CD14-positive monocyte (primary cell): ENCODE results near the gene POT1. TPM values are rescaled to one million over a fixed set of nuclear protein-coding genes. Genes with fewer than 3 reads are reported as not detected.

ENCODE experiments used
- DNase-seq, 3 donors: peaks; one replicate each; pipeline ENCODE4 v3.0.0-alpha.2; 2011 to 2022
- H2AFZ ChIP-seq: 2 replicates; pipeline ENCODE4 v1.6.0; 2012; ENCODE audit warnings: mild to moderate bottlenecking, low read depth, low read length, inconsistent platforms; ENCODE audit not compliant: insufficient read depth, poor library complexity, severe bottlenecking
- H3K27ac ChIP-seq, 2 donors: 1 replicate in 1 of 2; 2 replicates in 1 of 2; pipeline ENCODE4 v1.5.1; 2012 to 2013; ENCODE audit warnings: low read length in 2 of 2, control low read depth in 1 of 2, inconsistent platforms in 1 of 2, low read depth in 1 of 2, mild to moderate bottlenecking in 1 of 2
- H3K27me3 ChIP-seq, 2 donors: one replicate each; pipeline versions ENCODE4 v1.6.0 to v1.6.1; 2011 to 2013; ENCODE audit warnings: low read length in 2 of 2; ENCODE audit not compliant: control insufficient read depth in 2 of 2, insufficient read depth in 2 of 2
- H3K36me3 ChIP-seq, 2 donors: replicated peaks in 1 of 2; 1 replicate in 1 of 2; 2 replicates in 1 of 2; pipeline versions ENCODE4 v1.5.1 to v1.6.1; 2012 to 2013; ENCODE audit warnings: low read length in 2 of 2, control low read depth in 1 of 2, inconsistent platforms in 1 of 2, mild to moderate bottlenecking in 1 of 2; ENCODE audit not compliant: insufficient read depth in 2 of 2, control insufficient read depth in 1 of 2
- H3K4me1 ChIP-seq, 2 donors: 1 replicate in 1 of 2; 2 replicates in 1 of 2; pipeline versions ENCODE4 v1.5.1 to v1.6.1; 2012 to 2013; ENCODE audit warnings: low read length in 2 of 2, control low read depth in 1 of 2, inconsistent platforms in 1 of 2, mild to moderate bottlenecking in 1 of 2, moderate library complexity in 1 of 2; ENCODE audit not compliant: insufficient read depth in 2 of 2, control insufficient read depth in 1 of 2
- H3K4me2 ChIP-seq: replicated peaks from 2 replicates; pipeline ENCODE3; 2012; ENCODE audit warnings: low read length, moderate library complexity, mild to moderate bottlenecking; ENCODE audit not compliant: poor library complexity, severe bottlenecking; ENCODE audit errors: extremely low read depth
- H3K4me3 ChIP-seq, 3 experiments: fragments of 200-600 bp in 1 of 3; sonication (generic) in 1 of 3; replicated peaks in 1 of 3; 1 replicate in 2 of 3; 2 replicates in 1 of 3; pipeline ENCODE4 v1.5.1; 2011 to 2013; ENCODE audit warnings: low read length in 3 of 3, mild to moderate bottlenecking in 3 of 3, control low read depth in 2 of 3, low read depth in 2 of 3, inconsistent platforms in 1 of 3, moderate library complexity in 1 of 3
- H3K79me2 ChIP-seq: 2 replicates; pipeline ENCODE4 v1.6.0; 2012; ENCODE audit warnings: mild to moderate bottlenecking, control low read depth, inconsistent platforms, low read length, moderate library complexity; ENCODE audit not compliant: insufficient read depth
- H3K9ac ChIP-seq: 2 replicates; pipeline ENCODE4 v1.6.0; 2017; ENCODE audit warnings: low read length, mild to moderate bottlenecking; ENCODE audit not compliant: insufficient read depth, poor library complexity, severe bottlenecking
- H3K9me3 ChIP-seq, 2 donors: replicated peaks in 1 of 2; 1 replicate in 1 of 2; 2 replicates in 1 of 2; pipeline versions ENCODE4 v1.5.1 to v1.6.1; 2012 to 2013; ENCODE audit warnings: low read length in 2 of 2, control low read depth in 1 of 2; ENCODE audit not compliant: control insufficient read depth in 1 of 2, insufficient read depth in 1 of 2
- H4K20me1 ChIP-seq: 2 replicates; pipeline ENCODE4 v1.6.0; 2012; ENCODE audit warnings: mild to moderate bottlenecking, low read length, control low read depth, moderate library complexity; ENCODE audit not compliant: insufficient read depth
- H3K27ac Mint-ChIP-seq, 7 donors: one replicate each; pipeline ENCODE4 v1.8.0; 2020; ENCODE audit warnings: mild to moderate bottlenecking in 7 of 7, mixed read lengths in 7 of 7, moderate library complexity in 6 of 7, inconsistent platforms in 2 of 7
- H3K27me3 Mint-ChIP-seq, 3 donors: one replicate each; pipeline ENCODE4 v1.8.0; 2021 to 2022; ENCODE audit warnings: low read depth in 3 of 3, mild to moderate bottlenecking in 3 of 3, mixed read lengths in 3 of 3, moderate library complexity in 3 of 3, inconsistent platforms in 1 of 3
- H3K36me3 Mint-ChIP-seq, 2 donors: one replicate each; pipeline ENCODE4 v1.8.0; 2020; ENCODE audit warnings: mixed read lengths in 2 of 2, inconsistent platforms in 1 of 2, mild to moderate bottlenecking in 1 of 2
- H3K4me1 Mint-ChIP-seq: one replicate; pipeline ENCODE4 v1.8.0; 2020; ENCODE audit warnings: mild to moderate bottlenecking, mixed read lengths
- H3K4me3 Mint-ChIP-seq, 2 donors: one replicate each; pipeline ENCODE4 v1.8.0; 2020; ENCODE audit warnings: mild to moderate bottlenecking in 2 of 2, mixed read lengths in 2 of 2, moderate library complexity in 1 of 2
- H3K9me3 Mint-ChIP-seq, 7 donors: one replicate each; pipeline ENCODE4 v1.8.0; 2020 to 2022; ENCODE audit warnings: mixed read lengths in 7 of 7, mild to moderate bottlenecking in 6 of 7, moderate library complexity in 6 of 7, inconsistent platforms in 2 of 7
- CTCF ChIP-seq: fragments of 200-600 bp; IDR thresholded peaks from one replicate; pipeline ENCODE4 v1.8.0; 2022; ENCODE audit warnings: antibody characterized with exemption, mild to moderate bottlenecking
- WGBS: methylation state at CpG from one replicate; pipeline ENCODE4 v1.1.5; 2013; ENCODE audit warnings: missing lambda C conversion rate; ENCODE audit not compliant: insufficient coverage; 5-methylcytosine and 5-hydroxymethylcytosine counted together
- intact Hi-C, 2 donors: fragments of 100-400 bp; cut with micrococcal nuclease; formaldehyde crosslinking; loops; one replicate each; pipeline versions ENCODE4 v1.15.0 to v1.15.1; 2023
- polyA plus RNA-seq, 3 donors: library from polyadenylated mRNA; depleted of rRNA in 1 of 3; unstranded in 2 of 3; stranded (reverse) in 1 of 3; fragments of 300-500 nt in 2 of 3; fragments of >200 nt in 1 of 3; fragmentation: Illumina TruSeq in 2 of 3; gene quantifications; 1 replicate in 2 of 3; 2 replicates in 1 of 3; pipeline ENCODE4 v1.2.3, GENCODE V29; 2012 to 2021

The POT1 gene
- polyA plus RNA-seq, 3 donors, result 6.7 to 12.2 (median 10.4) TPM

GRCh38 chr7:124856299-124856888 lies 73.2 kb downstream of the POT1 start:
- no peaks in the 10 kb centered on the region for H3K4me1 Mint-ChIP-seq
- H3K27me3 ChIP-seq, result no peaks in the 10 kb centered on the region
- no peaks in the 10 kb centered on the region for H4K20me1 ChIP-seq
- no peak overlapping the region for H3K4me3 ChIP-seq
- no peaks in the 10 kb centered on the region for H3K4me1 ChIP-seq
- peaks cover 0 to 2% (median 0%) of the 10 kb centered on the region in 7 donors for H3K9me3 Mint-ChIP-seq
- H3K27ac ChIP-seq, result no peak overlapping the region
- H3K9ac ChIP-seq, result no peak overlapping the region
- H3K79me2 ChIP-seq, result no peaks in the 10 kb centered on the region
- no peak overlapping the region for H3K27ac Mint-ChIP-seq
- no peak overlapping the region for H3K4me2 ChIP-seq
- peaks cover 16 to 24% of the 10 kb centered on the region in 2 donors for H3K36me3 Mint-ChIP-seq
- TF ChIP-seq CTCF, result peak; percentile 83
- intact Hi-C loops, result no loop called here
- peaks cover under 1 to 13% of the 10 kb centered on the region in 2 donors for H3K36me3 ChIP-seq
- H2AFZ ChIP-seq, result no peak overlapping the region
- H3K9me3 ChIP-seq, result no peaks in the 10 kb centered on the region
- H3K4me3 Mint-ChIP-seq, result no peak overlapping the region
- no CpG with 5 or more reads among the region's 3 CpGs for WGBS
- no peaks in the 10 kb centered on the region for H3K27me3 Mint-ChIP-seq
- peak in 1 of 3 donors; percentile 3 for DNase-seq

GRCh38 chr7:124843336-124843735 lies 86.3 kb downstream of the POT1 start:
- peak overlapping the region in 1 of 2 donors; percentile 20 for H3K27ac ChIP-seq
- peaks cover 0 to under 1% (median 0%) of the 10 kb centered on the region in 7 donors for H3K9me3 Mint-ChIP-seq
- H3K27me3 Mint-ChIP-seq, result no peaks in the 10 kb centered on the region
- peaks cover 8% of the 10 kb centered on the region for H3K4me1 Mint-ChIP-seq
- intact Hi-C loops, result no loop called here
- no peaks in the 10 kb centered on the region for H3K27me3 ChIP-seq
- peak overlapping the region in 2 of 7 donors; percentile 54 to 56 for H3K27ac Mint-ChIP-seq
- H3K9me3 ChIP-seq, result no peaks in the 10 kb centered on the region
- no peak overlapping the region for H3K9ac ChIP-seq
- no peaks in the 10 kb centered on the region for H4K20me1 ChIP-seq
- H3K36me3 Mint-ChIP-seq, result peaks cover 28 to 30% of the 10 kb centered on the region in 2 donors
- peaks cover 9 to 33% of the 10 kb centered on the region in 2 donors for H3K36me3 ChIP-seq
- H2AFZ ChIP-seq, result no peak overlapping the region
- peaks cover 4 to 6% of the 10 kb centered on the region in 2 donors for H3K4me1 ChIP-seq
- H3K4me2 ChIP-seq, result no peak overlapping the region
- TF ChIP-seq CTCF, result no peak
- peak in 1 of 3 donors; percentile 20 for DNase-seq
- H3K79me2 ChIP-seq, result no peaks in the 10 kb centered on the region
- H3K4me3 Mint-ChIP-seq, result no peak overlapping the region
- no peak overlapping the region for H3K4me3 ChIP-seq
